PC-3 (cell line): Measurements from ENCODE around the gene PCDHGB5. TPM values are rescaled to one million over a fixed set of nuclear protein-coding genes. Genes with fewer than 3 reads are reported as not detected.

ENCODE experiments used
- ATAC-seq: fragments of 200-7000 bp; cut with Tn5 transposase; 2 replicates; pipeline ENCODE4 v1.9.1; 2020; ENCODE audit warnings: mild to moderate bottlenecking, moderate library complexity
- BruUV-seq: library from RNA; stranded (reverse); fragments of 400-500 nt; replicated peaks from 2 replicates; lab custom pipeline; 2021; lab: Mats Ljungman, UMichigan
- CTCF ChIA-PET: fragments of 300-600 bp; sonication (Branson Sonifier 250); formaldehyde crosslinking; loops from one replicate; lab custom pipeline; 2022; ENCODE audit warnings: antibody characterized with exemption; lab: Charles Lee
- POLR2A ChIA-PET: fragments of 300-600 bp; sonication (Branson Sonifier 250); formaldehyde crosslinking; loops from one replicate; lab custom pipeline; 2022; ENCODE audit warnings: antibody characterized with exemption; ENCODE audit not compliant: unreplicated experiment; lab: Charles Lee
- DNase-seq: peaks from one replicate; pipeline ENCODE4 v3.0.0-alpha.2; 2015
- H2AFZ ChIP-seq: fragments of 300-600 bp; sonication (generic); 2 replicates; pipeline ENCODE4 v1.6.0; 2016; ENCODE audit warnings: antibody characterized with exemption, low read length
- H3F3A ChIP-seq: fragments of 300-600 bp; sonication (generic); one replicate; pipeline ENCODE4 v1.6.0; 2017; ENCODE audit warnings: antibody characterized with exemption, low read length, control low read depth, mild to moderate bottlenecking; ENCODE audit not compliant: unreplicated experiment
- H3K27ac ChIP-seq: fragments of 300-600 bp; sonication (generic); 2 replicates; pipeline ENCODE4 v1.5.1; 2016; ENCODE audit warnings: mild to moderate bottlenecking, low read length
- H3K27me3 ChIP-seq: fragments of 300-600 bp; sonication (generic); 2 replicates; pipeline ENCODE4 v1.6.1; 2016; ENCODE audit warnings: low read length, mixed read lengths
- H3K36me3 ChIP-seq: fragments of 300-600 bp; sonication (generic); 2 replicates; pipeline ENCODE4 v1.6.1; 2016; ENCODE audit warnings: low read depth, mixed run types, low read length, mixed read lengths
- H3K4me1 ChIP-seq: fragments of 300-600 bp; sonication (generic); 2 replicates; pipeline ENCODE4 v1.5.1; 2016; ENCODE audit warnings: low read length; ENCODE audit not compliant: insufficient read depth
- H3K4me2 ChIP-seq: fragments of 300-600 bp; sonication (generic); 2 replicates; pipeline ENCODE4 v1.6.0; 2016; ENCODE audit warnings: low read length
- H3K4me3 ChIP-seq: fragments of 300-600 bp; sonication (generic); 2 replicates; pipeline ENCODE4 v1.5.1; 2016; ENCODE audit warnings: mild to moderate bottlenecking, low read length, mixed read lengths
- H3K79me2 ChIP-seq: fragments of 300-600 bp; sonication (generic); 2 replicates; pipeline ENCODE4 v1.6.1; 2017; ENCODE audit warnings: low read length, mixed read lengths
- H3K9ac ChIP-seq: fragments of 300-600 bp; sonication (generic); 2 replicates; pipeline ENCODE4 v1.6.0; 2016; ENCODE audit warnings: mild to moderate bottlenecking, low read length
- H3K9me2 ChIP-seq: fragments of 300-600 bp; sonication (generic); replicated peaks from 2 replicates; pipeline ENCODE4 v1.6.1; 2016; ENCODE audit warnings: mixed run types, low read length, mixed read lengths
- H3K9me3 ChIP-seq: fragments of 300-600 bp; sonication (generic); 2 replicates; pipeline ENCODE4 v1.6.1; 2016; ENCODE audit warnings: low read length, mixed read lengths
- H4K20me1 ChIP-seq: fragments of 300-600 bp; sonication (generic); 2 replicates; pipeline ENCODE4 v1.6.1; 2016; ENCODE audit warnings: low read length, mixed read lengths
- EZH2 ChIP-seq: fragments of 300-600 bp; sonication (generic); IDR thresholded peaks from one replicate; pipeline ENCODE4 v1.6.1; 2017; ENCODE audit warnings: antibody characterized with exemption, mild to moderate bottlenecking, low read length; ENCODE audit not compliant: unreplicated experiment
- EZH2phosphoT487 ChIP-seq: fragments of 300-600 bp; sonication (generic); IDR thresholded peaks from 2 replicates; pipeline ENCODE4 v1.6.1; 2018; ENCODE audit warnings: mild to moderate bottlenecking, antibody characterized with exemption, low read length, borderline replicate concordance
- intact Hi-C: fragments of 100-400 bp; cut with micrococcal nuclease; formaldehyde crosslinking; loops from 2 replicates; pipeline ENCODE4 v1.9.0; 2023
- total RNA-seq: library from RNA; depleted of rRNA; stranded (reverse); fragments of >200 nt; gene quantifications from 2 replicates; pipeline ENCODE4 v1.2.3, GENCODE V29; 2014
- TF ChIP-seq, protein P1 (sequence below): fragments of 300-600 bp; sonication (generic); conservative IDR thresholded peaks from 2 replicates; pipeline ENCODE4 v1.5.1; 2017; ENCODE audit warnings: antibody characterized with exemption, low read depth, mild to moderate bottlenecking, low read length

Gene PCDHGB5
- total RNA-seq, 1 experiment from 2014 or later = 9.0 TPM

DNA sequence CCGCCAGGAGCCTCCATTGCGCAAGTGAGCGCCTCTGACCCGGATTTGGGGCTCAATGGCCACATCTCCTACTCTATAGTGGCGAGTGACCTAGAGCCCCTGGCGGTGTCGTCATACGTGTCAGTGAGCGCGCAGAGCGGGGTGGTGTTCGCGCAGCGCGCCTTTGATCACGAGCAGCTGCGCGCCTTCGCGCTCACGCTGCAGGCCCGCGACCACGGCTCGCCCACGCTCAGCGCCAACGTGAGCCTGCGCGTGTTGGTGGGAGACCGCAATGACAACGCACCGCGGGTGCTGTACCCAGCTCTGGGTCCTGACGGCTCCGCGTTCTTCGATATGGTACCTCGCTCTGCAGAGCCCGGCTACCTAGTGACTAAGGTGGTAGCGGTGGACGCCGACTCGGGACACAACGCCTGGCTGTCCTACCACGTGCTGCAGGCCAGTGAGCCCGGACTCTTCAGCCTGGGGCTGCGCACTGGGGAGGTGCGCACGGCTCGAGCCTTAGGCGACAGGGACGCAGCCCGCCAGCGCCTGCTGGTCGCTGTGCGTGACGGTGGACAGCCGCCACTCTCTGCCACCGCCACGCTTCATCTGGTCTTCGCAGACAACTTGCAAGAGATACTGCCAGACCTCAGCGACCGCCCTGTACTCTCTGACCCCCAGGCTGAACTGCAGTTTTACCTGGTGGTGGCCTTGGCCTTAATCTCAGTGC, 12.0 kb downstream of the PCDHGB5 start:
- Histone ChIP-seq H3K9ac (no peak overlapping the region), H3K9me3 (0 out of 2 replicates have a peak, but pooled peaks cover 11% of the 10 kb centered on the region), H3K27ac (no peak overlapping the region), H3K36me3 (peaks cover 6% of the 10 kb centered on the region; the same call in 1 of the 2 replicates), H3K4me2 (no peak overlapping the region), H3K27me3 (no peaks in the 10 kb centered on the region), H2AFZ (no peak overlapping the region), H3K4me1 (no peaks in the 10 kb centered on the region), H3K9me2 (no peaks in the 10 kb centered on the region), H3K79me2 (no peaks in the 10 kb centered on the region), H3K4me3 (no peak overlapping the region), H4K20me1 (no peaks in the 10 kb centered on the region), H3F3A (no peaks in the 10 kb centered on the region)
- ChIA-PET CTCF (no interaction called here), POLR2A (no interaction called here)
- DNase-seq = no peak
- TF ChIP-seq EZH2phosphoT487 = no peak
- TF ChIP-seq EZH2 = no peak
- TF ChIP-seq, protein P1, sequence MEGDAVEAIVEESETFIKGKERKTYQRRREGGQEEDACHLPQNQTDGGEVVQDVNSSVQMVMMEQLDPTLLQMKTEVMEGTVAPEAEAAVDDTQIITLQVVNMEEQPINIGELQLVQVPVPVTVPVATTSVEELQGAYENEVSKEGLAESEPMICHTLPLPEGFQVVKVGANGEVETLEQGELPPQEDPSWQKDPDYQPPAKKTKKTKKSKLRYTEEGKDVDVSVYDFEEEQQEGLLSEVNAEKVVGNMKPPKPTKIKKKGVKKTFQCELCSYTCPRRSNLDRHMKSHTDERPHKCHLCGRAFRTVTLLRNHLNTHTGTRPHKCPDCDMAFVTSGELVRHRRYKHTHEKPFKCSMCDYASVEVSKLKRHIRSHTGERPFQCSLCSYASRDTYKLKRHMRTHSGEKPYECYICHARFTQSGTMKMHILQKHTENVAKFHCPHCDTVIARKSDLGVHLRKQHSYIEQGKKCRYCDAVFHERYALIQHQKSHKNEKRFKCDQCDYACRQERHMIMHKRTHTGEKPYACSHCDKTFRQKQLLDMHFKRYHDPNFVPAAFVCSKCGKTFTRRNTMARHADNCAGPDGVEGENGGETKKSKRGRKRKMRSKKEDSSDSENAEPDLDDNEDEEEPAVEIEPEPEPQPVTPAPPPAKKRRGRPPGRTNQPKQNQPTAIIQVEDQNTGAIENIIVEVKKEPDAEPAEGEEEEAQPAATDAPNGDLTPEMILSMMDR = no peak
- intact Hi-C loops = no loop called here
- no TSS peak for BruUV-seq
- no peak for ATAC-seq

DNA sequence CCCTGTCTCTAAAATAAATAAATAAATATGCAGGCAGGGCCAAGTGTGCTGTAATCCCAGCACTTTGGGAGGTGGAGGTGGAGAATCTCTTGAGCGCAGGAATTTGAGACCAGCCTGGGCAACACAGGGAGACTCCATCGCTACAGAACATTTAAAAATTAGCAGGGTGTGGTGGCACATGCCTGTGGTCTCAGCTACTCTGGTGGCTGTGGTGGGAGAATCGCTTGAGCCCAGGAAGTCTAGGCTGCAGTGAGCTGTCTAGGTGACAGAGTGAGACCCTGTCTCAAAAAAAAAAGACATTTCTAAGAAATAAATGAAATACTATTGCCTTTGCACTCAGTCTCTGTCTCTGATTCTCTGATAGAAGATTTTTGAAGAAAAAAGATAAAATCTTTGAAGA, 13.8 kb downstream of the PCDHGB5 start:
- peaks cover 6% of the 10 kb centered on the region; the same call in 1 of the 2 replicates for H3K36me3 ChIP-seq
- H2AFZ ChIP-seq = no peak overlapping the region
- H3F3A ChIP-seq = no peaks in the 10 kb centered on the region
- no peaks in the 10 kb centered on the region for H3K79me2 ChIP-seq
- intact Hi-C loops = no loop called here
- H3K4me3 ChIP-seq = no peak overlapping the region
- no peak overlapping the region for H3K4me2 ChIP-seq
- CTCF ChIA-PET = interaction anchor here (0.6 kb wide), 1 partner anchor 590 kb away, joined by 3 read pairs; no protein-coding TSS in a partner anchor
- H3K9me2 ChIP-seq = no peaks in the 10 kb centered on the region
- no peak for TF ChIP-seq EZH2
- no peak for TF ChIP-seq EZH2phosphoT487
- TF ChIP-seq, protein P1 = no peak
- no TSS peak for BruUV-seq
- no peaks in the 10 kb centered on the region for H4K20me1 ChIP-seq
- POLR2A ChIA-PET = no interaction called here
- H3K27me3 ChIP-seq = no peaks in the 10 kb centered on the region
- H3K9me3 ChIP-seq = 0 out of 2 replicates have a peak, but pooled peaks cover 11% of the 10 kb centered on the region
- ATAC-seq (no peak), DNase-seq (no peak)
- H3K27ac ChIP-seq = no peak overlapping the region
- H3K9ac ChIP-seq = no peak overlapping the region
- no peaks in the 10 kb centered on the region for H3K4me1 ChIP-seq

DNA sequence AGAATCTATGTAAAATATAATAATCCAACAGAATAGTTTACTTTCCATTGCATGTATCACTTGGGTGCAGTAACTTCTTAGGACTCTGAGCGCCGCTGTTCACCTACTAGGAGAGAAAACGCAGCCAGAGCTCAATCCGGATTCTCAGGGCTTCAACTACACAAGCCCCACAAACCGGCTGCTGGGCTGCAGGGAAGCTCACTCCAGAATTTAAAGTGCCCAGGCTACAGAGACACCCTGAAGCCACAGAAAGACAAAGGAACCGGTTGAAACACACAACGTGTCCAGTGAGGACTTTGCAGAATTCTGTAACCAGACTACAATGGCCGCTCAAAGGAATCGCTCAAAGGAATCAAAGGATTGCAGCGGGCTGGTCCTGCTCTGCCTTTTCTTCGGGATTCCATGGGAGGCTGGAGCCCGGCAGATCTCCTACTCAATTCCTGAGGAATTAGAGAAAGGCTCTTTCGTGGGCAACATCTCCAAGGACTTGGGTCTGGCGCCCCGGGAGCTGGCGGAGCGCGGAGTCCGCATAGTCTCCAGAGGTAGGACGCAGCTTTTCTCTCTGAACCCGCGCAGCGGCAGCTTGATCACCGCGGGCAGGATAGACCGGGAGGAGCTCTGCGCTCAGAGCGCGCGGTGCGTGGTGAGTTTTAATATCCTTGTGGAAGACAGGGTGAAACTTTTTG, 15.2 kb downstream of the PCDHGB5 start, which contains the start of gene PCDHGA10:
PCDHGA10 (plus strand) TSS at position 134 of the 686 bp plus-strand sequence; CDS start at position 323, 189 bp downstream.
- no TSS peak for BruUV-seq
- H3K4me3 ChIP-seq = no peak within 1 kb of the TSS
- no peak within 1 kb of the TSS for H3K9ac ChIP-seq
- POLR2A ChIA-PET = no interaction called here
- no peak within 1 kb of the TSS for H2AFZ ChIP-seq
- no peaks in the 10 kb centered on the region for H3K4me1 ChIP-seq
- CTCF ChIA-PET = no interaction called here
- no peak for ATAC-seq
- no peak within 1 kb of the TSS for H3K4me2 ChIP-seq
- no peaks in the 10 kb centered on the region for H3F3A ChIP-seq
- H4K20me1 ChIP-seq = no peaks in the 10 kb centered on the region
- 0 out of 2 replicates have a peak, but pooled peaks cover 4% of the 10 kb centered on the region for H3K9me3 ChIP-seq
- no peaks in the 10 kb centered on the region for H3K9me2 ChIP-seq
- H3K27ac ChIP-seq = no peak within 1 kb of the TSS
- H3K79me2 ChIP-seq = no peaks in the 10 kb centered on the region
- TF ChIP-seq EZH2phosphoT487 (no peak), EZH2 (no peak)
- TF ChIP-seq, protein P1 = no peak
- peaks cover 6% of the 10 kb centered on the region; the same call in 1 of the 2 replicates for H3K36me3 ChIP-seq
- intact Hi-C loops = no loop called here
- no peak for DNase-seq
- H3K27me3 ChIP-seq = no peaks in the 10 kb centered on the region
